Hepatocyte (in vitro differentiated cells): ENCODE data around the gene P2RY8.

Experiments used
- EZH2 ChIP-seq: fragments of 200-600 bp; sonication (generic); IDR thresholded peaks from 2 replicates; pipeline ENCODE4 v1.6.1; 2016; ENCODE audit warnings: antibody characterized with exemption, mild to moderate bottlenecking, borderline replicate concordance
- EZH2phosphoT487 ChIP-seq: fragments of 200-600 bp; sonication (generic); IDR thresholded peaks from one replicate; pipeline ENCODE4 v1.6.1; 2018; ENCODE audit warnings: antibody characterized with exemption, mild to moderate bottlenecking, low read depth, moderate library complexity; ENCODE audit not compliant: unreplicated experiment, severe bottlenecking
- TF ChIP-seq, protein P1 (sequence below): fragments of 200-600 bp; sonication (generic); IDR thresholded peaks from 2 replicates; pipeline ENCODE4 v1.5.1; 2016; ENCODE audit warnings: antibody characterized with exemption, mild to moderate bottlenecking; ENCODE audit not compliant: poor library complexity

DNA sequence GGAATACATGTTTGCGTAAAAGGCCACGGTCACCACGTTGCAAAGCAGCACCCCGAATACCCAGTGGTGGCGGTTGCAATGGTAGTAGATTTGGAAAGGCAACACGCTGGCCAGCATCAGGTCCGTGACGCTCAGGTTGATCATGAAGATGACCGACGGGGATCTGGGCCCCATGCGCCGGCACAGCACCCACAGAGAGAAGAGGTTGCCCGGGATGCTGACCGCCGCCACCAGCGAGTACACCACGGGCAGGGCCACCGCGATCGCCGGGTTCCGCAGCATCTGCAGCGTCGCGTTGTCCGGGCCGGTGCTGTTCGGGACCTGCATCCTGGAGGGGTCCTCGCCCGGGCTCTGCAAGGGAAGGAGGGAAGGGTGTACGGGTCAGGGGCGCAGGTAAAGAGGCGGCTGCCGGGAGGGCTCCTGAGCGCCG lies 70.7 kb downstream of the P2RY8 start:
- TF ChIP-seq, protein P1, sequence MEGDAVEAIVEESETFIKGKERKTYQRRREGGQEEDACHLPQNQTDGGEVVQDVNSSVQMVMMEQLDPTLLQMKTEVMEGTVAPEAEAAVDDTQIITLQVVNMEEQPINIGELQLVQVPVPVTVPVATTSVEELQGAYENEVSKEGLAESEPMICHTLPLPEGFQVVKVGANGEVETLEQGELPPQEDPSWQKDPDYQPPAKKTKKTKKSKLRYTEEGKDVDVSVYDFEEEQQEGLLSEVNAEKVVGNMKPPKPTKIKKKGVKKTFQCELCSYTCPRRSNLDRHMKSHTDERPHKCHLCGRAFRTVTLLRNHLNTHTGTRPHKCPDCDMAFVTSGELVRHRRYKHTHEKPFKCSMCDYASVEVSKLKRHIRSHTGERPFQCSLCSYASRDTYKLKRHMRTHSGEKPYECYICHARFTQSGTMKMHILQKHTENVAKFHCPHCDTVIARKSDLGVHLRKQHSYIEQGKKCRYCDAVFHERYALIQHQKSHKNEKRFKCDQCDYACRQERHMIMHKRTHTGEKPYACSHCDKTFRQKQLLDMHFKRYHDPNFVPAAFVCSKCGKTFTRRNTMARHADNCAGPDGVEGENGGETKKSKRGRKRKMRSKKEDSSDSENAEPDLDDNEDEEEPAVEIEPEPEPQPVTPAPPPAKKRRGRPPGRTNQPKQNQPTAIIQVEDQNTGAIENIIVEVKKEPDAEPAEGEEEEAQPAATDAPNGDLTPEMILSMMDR, result no peak
- TF ChIP-seq EZH2, result no peak
- TF ChIP-seq EZH2phosphoT487, result no peak
